ENCODE measurements around the gene CYP3A4.
"Not testable (repeated sequence)": the region's sequence is repeated elsewhere in the genome, so short reads cannot be mapped to it uniquely, and the experiment has no call there.

Gene CYP3A4

GRCh38 chr7:99792967-99793366, 9.0 kb upstream of the CYP3A4 start:
- DNase-seq (ENCODE audit: low read depth in 2 of 2), result no peak

GRCh38 chr7:99791667-99792369, 7.8 kb upstream of the CYP3A4 start:
- no peak for DNase-seq (ENCODE audit: low read depth in 2 of 2)

GRCh38 chr7:99791021-99791420, 7.0 kb upstream of the CYP3A4 start:
- no peak for DNase-seq (ENCODE audit: low read depth in 2 of 2)

GRCh38 chr7:99790407-99790806, 6.4 kb upstream of the CYP3A4 start:
- no peak for DNase-seq (ENCODE audit: low read depth in 2 of 2)

GRCh38 chr7:99789441-99790070, 5.6 kb upstream of the CYP3A4 start:
- no peak for DNase-seq (ENCODE audit: low read depth in 2 of 2)

GRCh38 chr7:99788554-99788953, 4.6 kb upstream of the CYP3A4 start:
- DNase-seq (ENCODE audit: low read depth in 2 of 2), result no peak

GRCh38 chr7:99786726-99787335, 2.8 kb upstream of the CYP3A4 start:
- DNase-seq (ENCODE audit: low read depth in 2 of 2), result no peak

GRCh38 chr7:99785654-99786053, 1.7 kb upstream of the CYP3A4 start:
- DNase-seq (ENCODE audit: low read depth in 2 of 2), result not testable (repeated sequence)

- no peak for DNase-seq (ENCODE audit: low read depth in 2 of 2)
Measured at GRCh38 chr7:99782012-99782953, 1.7 kb downstream of the CYP3A4 start.

GRCh38 chr7:99780588-99780987, 3.4 kb downstream of the CYP3A4 start:
- DNase-seq (ENCODE audit: low read depth in 2 of 2), result no peak

GRCh38 chr7:99779949-99780348, 4.0 kb downstream of the CYP3A4 start:
- DNase-seq (ENCODE audit: low read depth in 2 of 2), result no peak

GRCh38 chr7:99778880-99779279, 5.1 kb downstream of the CYP3A4 start:
- no peak for DNase-seq (ENCODE audit: low read depth in 2 of 2)

GRCh38 chr7:99773395-99773794, 10.6 kb downstream of the CYP3A4 start:
- not testable (repeated sequence) for DNase-seq (ENCODE audit: low read depth in 2 of 2)

- DNase-seq (ENCODE audit: low read depth in 2 of 2), result no peak
Measured at GRCh38 chr7:99772565-99772964, 11.4 kb downstream of the CYP3A4 start.

GRCh38 chr7:99769494-99769893, 14.5 kb downstream of the CYP3A4 start:
- not testable (repeated sequence) for DNase-seq (ENCODE audit: low read depth in 2 of 2)

GRCh38 chr7:99768471-99768870, 15.5 kb downstream of the CYP3A4 start:
- DNase-seq (ENCODE audit: low read depth in 2 of 2), result no peak

GRCh38 chr7:99767662-99768061, 16.3 kb downstream of the CYP3A4 start:
- no peak for DNase-seq (ENCODE audit: low read depth in 2 of 2)

- DNase-seq (ENCODE audit: low read depth in 2 of 2), result no peak
Measured at GRCh38 chr7:99766484-99767099, 17.4 kb downstream of the CYP3A4 start.

GRCh38 chr7:99764478-99764877, 19.5 kb downstream of the CYP3A4 start:
- DNase-seq (ENCODE audit: low read depth in 2 of 2), result no peak

GRCh38 chr7:99762680-99763327, 21.2 kb downstream of the CYP3A4 start:
- DNase-seq (ENCODE audit: low read depth in 2 of 2), result no peak

- DNase-seq (ENCODE audit: low read depth in 2 of 2), result no peak
Measured at GRCh38 chr7:99755085-99755484, 28.9 kb downstream of the CYP3A4 start.

Data from stimulated activated CD8-positive, alpha-beta memory T cell treated with anti-CD3 and anti-CD28 coated beads, Interleukin-15, amount 100 ng/mL, for 48 hours (primary cell).